Gastrocnemius medialis (tissue), 4 donors: Measurements from ENCODE around the gene ZNF853.

Experiments
- POLR2A ChIP-seq, 2 donors: fragments of 450-650 bp; IDR thresholded peaks; one replicate each; pipeline ENCODE4 v1.6.1; 2017; ENCODE audit warnings: antibody characterized with exemption in 2 of 2, mild to moderate bottlenecking in 2 of 2, moderate library complexity in 2 of 2
- TF ChIP-seq, protein P1 (sequence below), 5 experiments: fragments of 450-650 bp in 3 of 5; fragments of 200-600 bp in 2 of 5; sonication (generic) in 2 of 5; IDR thresholded peaks in 4 of 5; conservative IDR thresholded peaks in 1 of 5; 1 replicate in 4 of 5; 2 replicates in 1 of 5; pipeline ENCODE4 v1.5.1; 2016 to 2019; ENCODE audit warnings: antibody characterized with exemption in 5 of 5, mild to moderate bottlenecking in 3 of 5, moderate library complexity in 3 of 5

DNA sequence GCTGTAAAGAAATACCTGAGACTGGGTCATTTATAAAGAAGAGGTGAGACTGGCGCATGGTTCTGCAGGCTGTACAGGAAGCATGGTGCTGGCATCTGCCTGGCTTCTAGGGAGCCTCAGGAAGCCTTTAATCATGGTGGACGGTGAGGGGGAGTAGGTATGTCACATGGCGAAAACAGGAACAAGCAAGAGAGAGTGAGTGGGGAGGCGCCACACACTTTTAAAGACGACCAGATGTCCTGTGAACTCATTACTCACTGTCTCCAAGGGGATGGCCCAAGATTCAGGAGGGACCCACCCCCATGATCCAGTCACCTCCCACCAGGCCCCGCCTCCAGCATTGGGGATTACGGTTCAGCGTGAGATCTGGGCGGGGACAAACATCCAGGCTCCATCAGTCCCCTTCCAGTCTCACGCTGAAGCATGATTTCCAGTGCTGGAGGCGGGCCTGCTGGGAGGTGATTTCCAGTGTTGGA, 24.9 kb downstream of the ZNF853 start:
- TF ChIP-seq, protein P1, sequence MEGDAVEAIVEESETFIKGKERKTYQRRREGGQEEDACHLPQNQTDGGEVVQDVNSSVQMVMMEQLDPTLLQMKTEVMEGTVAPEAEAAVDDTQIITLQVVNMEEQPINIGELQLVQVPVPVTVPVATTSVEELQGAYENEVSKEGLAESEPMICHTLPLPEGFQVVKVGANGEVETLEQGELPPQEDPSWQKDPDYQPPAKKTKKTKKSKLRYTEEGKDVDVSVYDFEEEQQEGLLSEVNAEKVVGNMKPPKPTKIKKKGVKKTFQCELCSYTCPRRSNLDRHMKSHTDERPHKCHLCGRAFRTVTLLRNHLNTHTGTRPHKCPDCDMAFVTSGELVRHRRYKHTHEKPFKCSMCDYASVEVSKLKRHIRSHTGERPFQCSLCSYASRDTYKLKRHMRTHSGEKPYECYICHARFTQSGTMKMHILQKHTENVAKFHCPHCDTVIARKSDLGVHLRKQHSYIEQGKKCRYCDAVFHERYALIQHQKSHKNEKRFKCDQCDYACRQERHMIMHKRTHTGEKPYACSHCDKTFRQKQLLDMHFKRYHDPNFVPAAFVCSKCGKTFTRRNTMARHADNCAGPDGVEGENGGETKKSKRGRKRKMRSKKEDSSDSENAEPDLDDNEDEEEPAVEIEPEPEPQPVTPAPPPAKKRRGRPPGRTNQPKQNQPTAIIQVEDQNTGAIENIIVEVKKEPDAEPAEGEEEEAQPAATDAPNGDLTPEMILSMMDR (IDR thresholded peaks at IDR 0.05 in 4 of 5, conservative IDR thresholded peaks at IDR 0.05 in 1 of 5): no peak
- TF ChIP-seq POLR2A (IDR thresholded peaks at IDR 0.05): no peak
